Ascending aorta (tissue), 2 donors: ENCODE measurements around the gene KCNQ5. TPM values are rescaled to one million over a fixed set of nuclear protein-coding genes. Genes with fewer than 3 reads are reported as not detected.

Experiments used
- DNase-seq, 2 donors: peaks; one replicate each; pipeline ENCODE4 v3.0.0-alpha.2; 2019; ENCODE audit warnings: low spot score in 2 of 2
- H3K27ac ChIP-seq, 2 donors: fragments of 200-600 bp; sonication (generic); one replicate each; pipeline ENCODE4 v1.5.1; 2016 to 2017; ENCODE audit warnings: mild to moderate bottlenecking in 1 of 2
- H3K27me3 ChIP-seq: fragments of 200-600 bp; sonication (generic); one replicate; pipeline ENCODE4 v1.5.1; 2017
- H3K36me3 ChIP-seq, 2 donors: fragments of 200-600 bp; sonication (generic); one replicate each; pipeline ENCODE4 v1.5.1; 2016
- H3K4me1 ChIP-seq, 2 donors: fragments of 200-600 bp; sonication (generic); one replicate each; pipeline ENCODE4 v1.5.1; 2016 to 2017; ENCODE audit warnings: mild to moderate bottlenecking in 1 of 2
- H3K4me3 ChIP-seq, 2 donors: fragments of 200-600 bp; sonication (generic); one replicate each; pipeline ENCODE4 v1.5.1; 2016 to 2017; ENCODE audit warnings: mild to moderate bottlenecking in 1 of 2
- H3K9me3 ChIP-seq, 2 donors: fragments of 200-600 bp; sonication (generic); one replicate each; pipeline ENCODE4 v1.5.1; 2016
- CTCF ChIP-seq, 3 experiments: fragments of 200-600 bp in 2 of 3; fragments of 450-650 bp in 1 of 3; sonication (generic) in 2 of 3; IDR thresholded peaks; one replicate each; pipeline ENCODE4 v1.5.1; 2016 to 2019; ENCODE audit warnings: antibody characterized with exemption in 3 of 3, mild to moderate bottlenecking in 1 of 3, moderate library complexity in 1 of 3
- intact Hi-C: fragments of 100-400 bp; cut with DNase I; formaldehyde crosslinking; loops from one replicate; pipeline ENCODE4 v1.15.1; 2023
- total RNA-seq: library from RNA; depleted of rRNA; stranded (reverse); fragments of >200 nt; gene quantifications from one replicate; pipeline ENCODE4 v1.1.0, GENCODE V29; 2016

KCNQ5 gene
- total RNA-seq, 1 donor from 2014 or later: 4.5 TPM

- H3K4me1 ChIP-seq: no peaks in the 10 kb centered on the region
- no peak overlapping the region for H3K4me3 ChIP-seq
- no peak for DNase-seq
- H3K27me3 ChIP-seq: no peaks in the 10 kb centered on the region
- TF ChIP-seq CTCF (IDR thresholded peaks at IDR 0.05): no peak
- intact Hi-C loops: no loop called here
- no peaks in the 10 kb centered on the region for H3K9me3 ChIP-seq
- no peak overlapping the region for H3K27ac ChIP-seq
- no peaks in the 10 kb centered on the region for H3K36me3 ChIP-seq
These were observed 26.1 kb upstream of the KCNQ5 start for GRCh38 chr6:72595812-72596211.

GRCh38 chr6:72616406-72617015, 5.4 kb upstream of the KCNQ5 start:
- H3K27me3 ChIP-seq: no peaks in the 10 kb centered on the region
- H3K36me3 ChIP-seq: no peaks in the 10 kb centered on the region
- no peak for DNase-seq
- H3K9me3 ChIP-seq: no peaks in the 10 kb centered on the region
- no peak overlapping the region for H3K4me3 ChIP-seq
- peak; percentile 49 to 66 (median 49) for TF ChIP-seq CTCF (IDR thresholded peaks at IDR 0.05)
- no peak overlapping the region for H3K27ac ChIP-seq
- intact Hi-C loops: loop anchor here (1.0 to 10.0 kb wide), 2 partner anchors 202 to 514 kb away; no protein-coding TSS in a partner anchor
- peaks cover 0 to 2% of the 10 kb centered on the region in 2 donors for H3K4me1 ChIP-seq

DNA sequence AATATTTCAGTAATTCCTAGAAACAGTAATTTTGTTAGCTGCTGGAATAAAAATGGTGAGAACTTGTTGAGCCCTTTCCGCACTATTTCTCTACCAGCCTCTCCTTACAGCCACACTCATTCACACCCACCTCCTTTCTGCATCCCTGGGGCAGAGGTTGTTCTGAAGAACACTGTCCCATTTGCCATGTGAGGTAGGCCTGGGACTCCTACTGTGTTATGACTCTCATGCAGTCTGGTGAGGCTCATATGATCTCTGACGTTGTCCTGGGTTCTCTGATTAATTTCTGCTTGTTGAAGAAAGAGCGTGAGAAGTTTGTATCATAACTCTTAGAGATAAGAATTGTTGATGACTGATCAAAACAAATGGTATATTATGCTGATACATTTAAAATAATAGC, 4.1 kb upstream of the KCNQ5 start:
- intact Hi-C loops: loop anchor here (10.0 kb wide), 1 partner anchor 203 kb away; no protein-coding TSS in a partner anchor
- TF ChIP-seq CTCF (IDR thresholded peaks at IDR 0.05): no peak
- Histone ChIP-seq H3K4me1 (peaks cover 0 to 2% of the 10 kb centered on the region in 2 donors), H3K27me3 (no peaks in the 10 kb centered on the region), H3K36me3 (no peaks in the 10 kb centered on the region), H3K27ac (no peak overlapping the region), H3K9me3 (no peaks in the 10 kb centered on the region), H3K4me3 (no peak overlapping the region)
- no peak for DNase-seq

GRCh38 chr6:72619883-72620696, 1.8 kb upstream of the KCNQ5 start:
- Histone ChIP-seq H3K27ac (peak overlapping the region; percentile 64 to 82), H3K9me3 (no peaks in the 10 kb centered on the region), H3K36me3 (no peaks in the 10 kb centered on the region), H3K27me3 (no peaks in the 10 kb centered on the region), H3K4me3 (peak overlapping the region; percentile 66 to 84), H3K4me1 (peaks cover 0 to 4% of the 10 kb centered on the region in 2 donors)
- peak in 1 of 2 donors; percentile 72 for DNase-seq
- intact Hi-C loops: loop anchor here (1.0 to 10.0 kb wide), 5 partner anchors 127 to 510 kb away; no protein-coding TSS in a partner anchor
- TF ChIP-seq CTCF (IDR thresholded peaks at IDR 0.05): no peak

DNA sequence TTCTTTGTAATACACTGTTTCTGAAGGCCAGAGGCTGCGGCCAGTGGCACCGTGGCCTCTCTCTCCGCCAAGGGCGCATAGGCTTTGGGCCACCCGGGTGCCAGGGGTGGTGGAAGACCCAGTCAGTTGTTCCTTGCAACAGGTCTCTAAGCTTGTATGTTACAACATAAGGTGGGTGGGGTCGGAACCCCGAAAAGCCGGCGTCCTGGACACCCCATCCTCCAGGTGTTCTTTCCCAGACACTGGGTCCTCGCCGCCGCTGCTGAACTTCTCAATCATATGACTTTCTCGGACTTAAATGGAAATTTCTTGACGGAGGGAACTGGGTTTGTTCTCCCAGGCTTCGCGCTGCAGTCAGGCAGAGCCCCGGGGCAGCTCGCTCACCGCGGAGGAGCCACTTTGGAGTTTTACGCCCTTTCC, 983 bp upstream of the KCNQ5 start:
- H3K27ac ChIP-seq: peak overlapping the region; percentile 64 to 82
- intact Hi-C loops: loop anchor here (1.0 to 5.0 kb wide), 4 partner anchors 126 to 509 kb away; no protein-coding TSS in a partner anchor
- no peak for TF ChIP-seq CTCF (IDR thresholded peaks at IDR 0.05)
- peak overlapping the region; percentile 66 to 84 for H3K4me3 ChIP-seq
- H3K27me3 ChIP-seq: no peaks in the 10 kb centered on the region
- no peaks in the 10 kb centered on the region for H3K9me3 ChIP-seq
- H3K36me3 ChIP-seq: no peaks in the 10 kb centered on the region
- no peak for DNase-seq
- peaks cover 0 to 4% of the 10 kb centered on the region in 2 donors for H3K4me1 ChIP-seq
